NB4 (cell line): ENCODE measurements around the gene LGALS4.
"Not testable (repeated sequence)": the region's sequence is repeated elsewhere in the genome, so short reads cannot be mapped to it uniquely, and the experiment has no call there.

Experiments
- DNase-seq: peaks from one replicate; pipeline ENCODE4 v3.0.0; 2010; ENCODE audit warnings: low read depth
- H3K4me3 ChIP-seq: one replicate; pipeline ENCODE4 v1.5.1; 2011; ENCODE audit warnings: mild to moderate bottlenecking, low read depth, low read length, moderate library complexity
- CTCF ChIP-seq: IDR thresholded peaks from one replicate; pipeline ENCODE4 v1.5.1; 2012; ENCODE audit warnings: low read depth, low read length
- MAX ChIP-seq: IDR thresholded peaks from 2 replicates; pipeline ENCODE4 v1.6.1; 2011; ENCODE audit warnings: low read depth, low read length
- MYC ChIP-seq: IDR thresholded peaks from 2 replicates; pipeline ENCODE4 v1.6.1; 2011; ENCODE audit warnings: low read depth, low read length
- POLR2A ChIP-seq: IDR thresholded peaks from 2 replicates; pipeline ENCODE4 v1.6.1; 2011; ENCODE audit warnings: mild to moderate bottlenecking; ENCODE audit not compliant: insufficient read length; ENCODE audit errors: extremely low read depth

The LGALS4 gene

GRCh38 chr19:38812009-38812840 lies 520 bp downstream of the LGALS4 start:
- no peak overlapping the region for H3K4me3 ChIP-seq
- TF ChIP-seq MYC, result no peak
- no peak for TF ChIP-seq MAX
- TF ChIP-seq POLR2A, result no peak
- TF ChIP-seq CTCF, result no peak
- DNase-seq, result no peak

GRCh38 chr19:38809592-38810252 lies 3.0 kb downstream of the LGALS4 start:
- TF ChIP-seq MAX (no peak), MYC (no peak), POLR2A (no peak), CTCF (no peak)
- no peak overlapping the region for H3K4me3 ChIP-seq
- DNase-seq, result no peak

GRCh38 chr19:38808741-38809140 lies 4.0 kb downstream of the LGALS4 start:
- DNase-seq, result no peak
- H3K4me3 ChIP-seq, result no peak overlapping the region
- TF ChIP-seq CTCF (no peak), MYC (no peak), MAX (no peak), POLR2A (no peak)

GRCh38 chr19:38807374-38808098 lies 5.2 kb downstream of the LGALS4 start:
- H3K4me3 ChIP-seq, DNase-seq: not testable (repeated sequence)

GRCh38 chr19:38806371-38806770 lies 6.4 kb downstream of the LGALS4 start:
- DNase-seq, result no peak
- TF ChIP-seq POLR2A, result no peak
- no peak for TF ChIP-seq MYC
- no peak for TF ChIP-seq CTCF
- TF ChIP-seq MAX, result no peak
- no peak overlapping the region for H3K4me3 ChIP-seq

GRCh38 chr19:38805180-38805579 lies 7.6 kb downstream of the LGALS4 start:
- no peak overlapping the region for H3K4me3 ChIP-seq
- TF ChIP-seq MAX (no peak), POLR2A (no peak), CTCF (no peak), MYC (no peak)
- no peak for DNase-seq
